Fibroblast of lung (primary cell): ENCODE results near the gene KIAA1671.

ENCODE experiments used
- CTCF ChIP-seq, 2 donors: IDR thresholded peaks in 1 of 2; conservative IDR thresholded peaks in 1 of 2; 1 replicate in 1 of 2; 2 replicates in 1 of 2; pipeline ENCODE4 v1.5.1; 2011 to 2012; ENCODE audit warnings: low read length in 2 of 2, control low read depth in 1 of 2, inconsistent platforms in 1 of 2, low read depth in 1 of 2, mild to moderate bottlenecking in 1 of 2
- EZH2 ChIP-seq: IDR thresholded peaks from 2 replicates; pipeline ENCODE4 v1.5.1; 2012; ENCODE audit warnings: low read length, control low read depth, mild to moderate bottlenecking; ENCODE audit errors: missing control alignments

- TF ChIP-seq CTCF (conservative IDR thresholded peaks at IDR 0.05 in 1 of 2, IDR thresholded peaks at IDR 0.05 in 1 of 2; ENCODE audit: low read depth in 1 of 2, low read length in 2 of 2) (no peak), EZH2 (no peak)
These were observed 269.3 kb downstream of the KIAA1671 start for GRCh38 chr22:25221790-25222189.
